Breast epithelium (tissue), 3 donors: ENCODE measurements around the gene EDEM1.

ENCODE experiments used
- POLR2A ChIP-seq: fragments of 450-650 bp; IDR thresholded peaks from one replicate; pipeline ENCODE4 v1.6.1; 2016; ENCODE audit warnings: antibody characterized with exemption, mild to moderate bottlenecking, moderate library complexity
- TF ChIP-seq, protein P1 (sequence below), 3 donors: fragments of 450-650 bp; IDR thresholded peaks; one replicate each; pipeline ENCODE4 v1.5.1; 2016 to 2017; ENCODE audit warnings: antibody characterized with exemption in 3 of 3, mild to moderate bottlenecking in 3 of 3, moderate library complexity in 3 of 3

DNA sequence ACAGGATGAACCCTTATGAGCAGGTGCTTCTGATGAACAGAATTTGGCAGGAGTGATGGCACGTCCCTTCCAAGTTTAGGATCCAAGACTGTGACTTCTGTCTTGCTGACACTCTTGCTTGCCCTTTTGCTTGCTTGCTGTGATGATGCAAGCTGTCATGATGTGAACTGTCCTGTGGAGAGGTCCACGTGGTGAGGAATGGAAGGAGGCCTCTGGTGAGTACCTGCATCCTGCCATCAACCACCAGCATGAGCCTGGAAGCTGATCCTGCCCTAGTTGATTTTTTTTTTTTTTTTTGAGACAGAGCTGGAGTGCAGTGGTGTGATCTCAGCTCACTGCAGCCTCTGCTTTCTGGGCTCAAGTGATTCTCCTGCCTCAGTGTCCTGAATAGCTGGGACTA lies 45.5 kb downstream of the EDEM1 start:
- TF ChIP-seq, protein P1, sequence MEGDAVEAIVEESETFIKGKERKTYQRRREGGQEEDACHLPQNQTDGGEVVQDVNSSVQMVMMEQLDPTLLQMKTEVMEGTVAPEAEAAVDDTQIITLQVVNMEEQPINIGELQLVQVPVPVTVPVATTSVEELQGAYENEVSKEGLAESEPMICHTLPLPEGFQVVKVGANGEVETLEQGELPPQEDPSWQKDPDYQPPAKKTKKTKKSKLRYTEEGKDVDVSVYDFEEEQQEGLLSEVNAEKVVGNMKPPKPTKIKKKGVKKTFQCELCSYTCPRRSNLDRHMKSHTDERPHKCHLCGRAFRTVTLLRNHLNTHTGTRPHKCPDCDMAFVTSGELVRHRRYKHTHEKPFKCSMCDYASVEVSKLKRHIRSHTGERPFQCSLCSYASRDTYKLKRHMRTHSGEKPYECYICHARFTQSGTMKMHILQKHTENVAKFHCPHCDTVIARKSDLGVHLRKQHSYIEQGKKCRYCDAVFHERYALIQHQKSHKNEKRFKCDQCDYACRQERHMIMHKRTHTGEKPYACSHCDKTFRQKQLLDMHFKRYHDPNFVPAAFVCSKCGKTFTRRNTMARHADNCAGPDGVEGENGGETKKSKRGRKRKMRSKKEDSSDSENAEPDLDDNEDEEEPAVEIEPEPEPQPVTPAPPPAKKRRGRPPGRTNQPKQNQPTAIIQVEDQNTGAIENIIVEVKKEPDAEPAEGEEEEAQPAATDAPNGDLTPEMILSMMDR (IDR thresholded peaks at IDR 0.05): no peak
- TF ChIP-seq POLR2A: no peak
